MCF 10A (cell line): ENCODE results near the gene ADGRG4. TPM values are rescaled to one million over a fixed set of nuclear protein-coding genes. Genes with fewer than 3 reads are reported as not detected.
A peak's percentile ranks its signal among the peaks of the same experiment; 100 is the strongest.

Experiments used
- BruUV-seq: library from RNA; stranded (reverse); fragments of 400-500 nt; replicated peaks from 2 replicates; lab custom pipeline; 2021; lab: Mats Ljungman, UMichigan
- CTCF ChIA-PET: fragments of 300-600 bp; sonication (Branson Sonifier 250); formaldehyde crosslinking; extraction: SDS; loops from one replicate; lab custom pipeline; 2021; ENCODE audit warnings: antibody characterized with exemption, inconsistent platforms; lab: Yijun Ruan, JAX
- POLR2A ChIA-PET: fragments of 300-600, 350-650 bp; sonication (Branson Sonifier 250); formaldehyde crosslinking; extraction: SDS; loops from one replicate; lab custom pipeline; 2020; ENCODE audit warnings: antibody characterized with exemption, inconsistent platforms; lab: Yijun Ruan, JAX
- DNase-seq: peaks from one replicate; pipeline ENCODE4 v3.0.0-alpha.2; 2018; ENCODE audit not compliant: unreplicated experiment
- H3K27ac Mint-ChIP-seq: one replicate; pipeline ENCODE4 v1.8.0; 2022; ENCODE audit warnings: mild to moderate bottlenecking, low read depth, mixed read lengths; ENCODE audit not compliant: unreplicated experiment
- H3K27me3 Mint-ChIP-seq: one replicate; pipeline ENCODE4 v1.8.0; 2022; ENCODE audit warnings: mixed read lengths; ENCODE audit not compliant: insufficient read depth, unreplicated experiment
- H3K36me3 Mint-ChIP-seq: one replicate; pipeline ENCODE4 v1.8.0; 2022; ENCODE audit warnings: mild to moderate bottlenecking, moderate library complexity, mixed read lengths; ENCODE audit not compliant: insufficient read depth, unreplicated experiment
- H3K4me1 Mint-ChIP-seq: one replicate; pipeline ENCODE4 v1.8.0; 2022; ENCODE audit warnings: mixed read lengths; ENCODE audit not compliant: insufficient read depth, unreplicated experiment
- H3K4me3 Mint-ChIP-seq: one replicate; pipeline ENCODE4 v1.8.0; 2022; ENCODE audit warnings: mild to moderate bottlenecking, moderate library complexity, mixed read lengths; ENCODE audit not compliant: unreplicated experiment
- H3K9me3 Mint-ChIP-seq: one replicate; pipeline ENCODE4 v1.8.0; 2022; ENCODE audit warnings: mixed read lengths; ENCODE audit not compliant: unreplicated experiment
- intact Hi-C: fragments of 100-400 bp; cut with micrococcal nuclease; formaldehyde crosslinking; loops from 2 replicates; pipeline ENCODE4 v1.14.1; 2022
- total RNA-seq: library from RNA; stranded (reverse); gene quantifications from 2 replicates; pipeline ENCODE4 v1.2.3, GENCODE V29; 2022
- TF ChIP-seq, protein P1 (sequence below): fragments of 200-600 bp; IDR thresholded peaks from one replicate; pipeline ENCODE4 v1.8.0; 2022; ENCODE audit warnings: antibody characterized with exemption, mild to moderate bottlenecking; ENCODE audit not compliant: unreplicated experiment

The ADGRG4 gene
- total RNA-seq, 1 experiment from 2014 or later = not detected

DNA sequence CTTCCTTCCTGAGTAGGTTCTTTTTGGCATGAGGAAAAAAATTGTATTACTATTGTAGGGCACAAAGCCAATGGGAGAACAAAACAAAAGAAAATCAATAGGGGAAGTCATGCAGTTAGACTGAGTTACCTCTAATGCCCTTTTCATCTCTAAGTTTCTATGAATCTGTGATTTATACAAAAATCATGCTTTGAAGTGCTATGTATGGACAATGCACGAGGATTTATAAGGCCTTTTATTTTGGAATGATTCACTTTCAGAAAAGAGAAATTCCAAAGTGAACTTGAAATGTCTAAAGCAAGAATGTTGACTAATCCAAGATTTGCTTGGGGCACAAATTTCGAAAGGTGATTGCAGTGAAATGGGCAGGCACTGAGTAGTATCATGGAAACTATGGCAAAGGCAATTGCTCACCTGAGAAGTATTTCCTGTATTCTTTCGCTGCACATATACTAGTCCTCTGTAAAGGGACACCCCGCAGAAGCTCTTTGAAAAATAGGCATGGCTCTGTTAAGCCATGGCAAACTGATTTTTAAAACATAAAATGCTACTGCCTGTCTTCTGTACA is 52.8 kb downstream of the ADGRG4 start:
- H3K27me3 Mint-ChIP-seq = peaks cover 14% of the 10 kb centered on the region
- DNase-seq = peak; percentile 94
- POLR2A ChIA-PET = interaction anchor here (0.6 to 1.0 kb wide), 3 partner anchors 80 to 1547 kb away, joined by 3 read pairs; a partner anchor contains a TSS
- H3K27ac Mint-ChIP-seq = peak overlapping the region; percentile 59
- CTCF ChIA-PET = interaction anchor here (1.0 to 3.0 kb wide), 3 partner anchors 9 to 86 kb away, joined by 3 to 14 read pairs (median 4); no protein-coding TSS in a partner anchor
- no TSS peak for BruUV-seq
- H3K4me1 Mint-ChIP-seq = peaks cover 11% of the 10 kb centered on the region
- H3K4me3 Mint-ChIP-seq = no peak overlapping the region
- intact Hi-C loops = no loop called here
- H3K36me3 Mint-ChIP-seq = no peaks in the 10 kb centered on the region
- TF ChIP-seq, protein P1, sequence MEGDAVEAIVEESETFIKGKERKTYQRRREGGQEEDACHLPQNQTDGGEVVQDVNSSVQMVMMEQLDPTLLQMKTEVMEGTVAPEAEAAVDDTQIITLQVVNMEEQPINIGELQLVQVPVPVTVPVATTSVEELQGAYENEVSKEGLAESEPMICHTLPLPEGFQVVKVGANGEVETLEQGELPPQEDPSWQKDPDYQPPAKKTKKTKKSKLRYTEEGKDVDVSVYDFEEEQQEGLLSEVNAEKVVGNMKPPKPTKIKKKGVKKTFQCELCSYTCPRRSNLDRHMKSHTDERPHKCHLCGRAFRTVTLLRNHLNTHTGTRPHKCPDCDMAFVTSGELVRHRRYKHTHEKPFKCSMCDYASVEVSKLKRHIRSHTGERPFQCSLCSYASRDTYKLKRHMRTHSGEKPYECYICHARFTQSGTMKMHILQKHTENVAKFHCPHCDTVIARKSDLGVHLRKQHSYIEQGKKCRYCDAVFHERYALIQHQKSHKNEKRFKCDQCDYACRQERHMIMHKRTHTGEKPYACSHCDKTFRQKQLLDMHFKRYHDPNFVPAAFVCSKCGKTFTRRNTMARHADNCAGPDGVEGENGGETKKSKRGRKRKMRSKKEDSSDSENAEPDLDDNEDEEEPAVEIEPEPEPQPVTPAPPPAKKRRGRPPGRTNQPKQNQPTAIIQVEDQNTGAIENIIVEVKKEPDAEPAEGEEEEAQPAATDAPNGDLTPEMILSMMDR = no peak
- H3K9me3 Mint-ChIP-seq = no peaks in the 10 kb centered on the region

DNA sequence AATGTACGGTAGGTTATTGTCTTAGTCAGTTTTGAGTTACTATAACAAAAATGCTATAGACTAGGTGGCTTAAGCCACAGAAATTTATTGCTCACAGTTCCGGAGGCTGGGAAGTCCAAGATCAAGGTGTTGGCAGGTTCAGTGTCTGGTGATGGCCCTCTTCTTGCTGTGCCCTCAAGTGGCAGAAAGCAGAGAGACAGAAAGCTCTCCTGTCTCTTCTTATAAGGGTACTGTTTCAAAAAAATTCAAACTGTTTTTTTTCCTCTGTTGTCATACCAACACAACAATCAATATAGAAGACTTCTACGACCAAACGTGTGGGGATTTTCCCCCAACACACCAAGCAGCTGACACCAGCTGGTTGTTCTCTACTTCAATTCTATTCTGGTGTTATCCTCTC is 53.4 kb downstream of the ADGRG4 start:
- no peaks in the 10 kb centered on the region for H3K9me3 Mint-ChIP-seq
- H3K27me3 Mint-ChIP-seq = peaks cover 14% of the 10 kb centered on the region
- CTCF ChIA-PET = interaction anchor here (1.0 to 3.0 kb wide), 3 partner anchors 9 to 86 kb away, joined by 3 to 14 read pairs (median 4); no protein-coding TSS in a partner anchor
- POLR2A ChIA-PET = interaction anchor here (0.6 to 1.0 kb wide), 3 partner anchors 81 to 1547 kb away, joined by 3 read pairs; a partner anchor contains a TSS
- peak; percentile 27 for DNase-seq
- BruUV-seq = no TSS peak
- intact Hi-C loops = no loop called here
- TF ChIP-seq, protein P1 = no peak
- H3K27ac Mint-ChIP-seq = peak overlapping the region; percentile 59
- no peaks in the 10 kb centered on the region for H3K36me3 Mint-ChIP-seq
- peaks cover 11% of the 10 kb centered on the region for H3K4me1 Mint-ChIP-seq
- H3K4me3 Mint-ChIP-seq = no peak overlapping the region

DNA sequence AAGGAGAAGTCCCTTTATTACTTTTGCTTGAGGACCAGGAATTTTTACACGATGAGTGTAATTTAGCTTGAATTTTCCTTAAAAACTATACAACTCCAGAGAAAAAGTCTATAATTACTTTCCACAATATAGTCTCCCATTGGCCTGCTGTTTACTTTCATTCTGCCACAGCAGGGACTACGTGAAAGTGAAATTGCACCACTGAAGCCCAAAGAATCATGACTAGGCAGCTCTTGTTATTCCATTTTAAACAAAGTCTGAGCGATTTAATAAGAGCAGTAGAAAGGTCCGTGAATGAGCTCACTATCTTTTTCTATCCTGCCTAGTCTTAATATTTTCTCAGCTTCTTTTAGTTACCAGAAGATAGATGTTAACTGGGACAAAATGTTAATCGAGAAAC is 68.6 kb downstream of the ADGRG4 start:
- no peaks in the 10 kb centered on the region for H3K36me3 Mint-ChIP-seq
- no TSS peak for BruUV-seq

DNA sequence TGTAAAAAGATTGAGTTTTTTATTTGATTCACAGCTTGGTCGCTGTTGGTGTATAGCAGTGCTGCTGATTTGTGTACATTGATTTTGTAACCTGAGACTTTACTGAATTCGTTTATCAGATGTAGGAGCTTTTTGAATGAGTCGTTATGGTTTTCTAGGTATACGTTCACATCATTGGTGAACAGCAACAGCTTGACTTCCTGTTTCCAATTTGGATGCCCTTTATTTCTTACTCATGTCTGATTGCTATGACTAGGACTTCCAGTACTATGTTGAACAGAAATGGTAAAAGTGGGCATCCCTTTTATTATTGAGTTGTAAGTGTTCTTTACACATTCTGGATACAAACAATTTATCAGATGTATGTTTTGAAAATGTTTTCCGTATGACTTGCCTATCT is 76.0 kb downstream of the ADGRG4 start:
- Mint-ChIP-seq H3K27ac (no peak overlapping the region), H3K27me3 (peaks cover 38% of the 10 kb centered on the region), H3K36me3 (no peaks in the 10 kb centered on the region), H3K4me3 (no peak overlapping the region), H3K4me1 (no peaks in the 10 kb centered on the region), H3K9me3 (no peaks in the 10 kb centered on the region)
- intact Hi-C loops = no loop called here
- no peak for DNase-seq
- CTCF ChIA-PET = no interaction called here
- BruUV-seq = no TSS peak
- TF ChIP-seq, protein P1 = no peak
- POLR2A ChIA-PET = no interaction called here

More for the DNA sequence above, 68.6 kb downstream of the ADGRG4 start:
- ChIA-PET POLR2A (no interaction called here), CTCF (no interaction called here)
- no peaks in the 10 kb centered on the region for H3K4me1 Mint-ChIP-seq
- DNase-seq = no peak
- TF ChIP-seq, protein P1 = no peak
- H3K27me3 Mint-ChIP-seq = peaks cover 59% of the 10 kb centered on the region
- H3K9me3 Mint-ChIP-seq = no peaks in the 10 kb centered on the region
- intact Hi-C loops = no loop called here
- H3K4me3 Mint-ChIP-seq = no peak overlapping the region
- H3K27ac Mint-ChIP-seq = no peak overlapping the region
